NCI-H2081 treated with DMSO at 0.1 percent for 48 hours (cell line): ENCODE results near the gene MYEOV.

Experiments used
- DNase-seq: peaks from one replicate; lab custom pipeline; 2025; lab: John Stamatoyannopoulos, UW

MYEOV gene

DNA sequence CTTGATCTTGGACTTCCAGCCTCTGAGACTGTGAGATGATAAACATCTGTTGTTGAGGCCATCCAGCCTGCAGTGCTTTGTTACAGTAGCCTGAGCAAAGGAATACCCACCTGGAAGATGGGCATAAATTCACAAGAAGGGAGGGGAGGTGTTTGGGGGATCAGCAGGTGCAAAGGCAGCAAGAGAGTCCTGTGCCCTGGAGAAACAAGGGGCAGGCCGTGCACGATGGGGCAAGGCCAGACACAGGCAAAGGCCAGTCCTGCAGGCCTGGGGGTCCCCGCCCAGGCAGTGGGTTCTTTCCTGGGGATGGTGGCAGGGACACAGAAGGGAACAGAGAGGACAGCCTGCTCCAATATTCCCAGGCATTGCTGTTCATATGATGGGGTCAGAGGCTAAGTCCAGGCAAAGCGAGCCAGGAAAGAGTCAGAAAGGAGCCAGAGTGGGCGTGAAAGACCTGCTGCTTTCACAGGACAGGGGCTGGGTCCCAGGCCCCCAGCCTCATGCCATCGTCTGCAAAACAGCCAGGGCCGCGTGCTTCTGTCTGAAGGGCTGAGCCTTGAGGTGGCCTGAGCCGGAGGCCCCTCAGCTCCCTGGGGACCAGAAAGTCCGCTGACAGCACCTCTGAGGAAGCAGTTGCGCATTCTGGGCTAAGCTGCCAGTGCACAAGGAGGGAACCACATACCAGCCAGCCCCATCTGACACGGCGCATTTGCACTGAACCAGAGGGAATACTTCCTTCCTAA is 48.8 kb downstream of the MYEOV start:
- DNase-seq = no peak

DNA sequence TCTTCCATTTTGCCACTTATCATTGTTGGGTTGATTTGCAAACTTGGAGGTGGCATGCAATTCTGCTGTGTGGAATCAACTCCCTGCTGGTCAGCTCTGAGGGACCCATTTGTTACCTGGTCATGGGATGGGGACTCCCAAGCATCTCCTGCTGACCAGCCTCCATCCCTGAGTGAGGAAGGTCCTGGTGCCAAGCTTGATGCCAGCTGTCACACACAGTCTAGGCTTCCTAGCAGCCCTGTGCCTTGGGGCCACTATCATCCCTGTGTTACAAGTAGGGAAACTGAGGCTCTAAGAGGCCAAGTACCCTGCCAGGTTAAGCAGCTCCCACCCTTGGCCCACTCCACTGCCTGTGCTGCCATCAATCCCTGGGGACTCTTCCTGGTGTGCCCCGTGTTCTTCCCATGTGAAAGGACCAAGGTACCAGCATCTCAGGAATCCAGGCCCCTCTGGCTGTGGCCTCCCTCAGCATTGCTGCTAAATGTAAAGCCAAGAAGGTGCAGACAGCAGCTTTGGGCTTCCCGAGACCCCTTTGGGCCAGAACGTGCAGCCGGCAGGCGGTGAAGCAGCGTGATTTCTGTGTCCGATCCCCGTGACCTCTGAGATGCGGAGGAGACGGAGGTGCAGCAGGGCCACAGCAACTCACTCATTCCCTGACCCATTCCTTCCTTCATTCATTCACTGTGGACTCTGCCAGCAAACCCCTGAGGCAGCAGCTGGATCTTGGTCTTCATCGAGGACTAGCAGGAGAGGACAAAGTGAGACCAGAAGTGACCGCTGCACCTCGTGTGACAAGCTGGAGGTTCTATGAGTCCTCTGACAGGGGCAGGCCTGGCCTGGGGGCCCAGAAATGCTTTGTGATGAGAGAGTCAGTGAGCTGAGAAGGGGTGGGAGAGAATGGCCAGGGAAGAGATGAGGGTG is 49.7 kb downstream of the MYEOV start:
- DNase-seq = no peak

DNA sequence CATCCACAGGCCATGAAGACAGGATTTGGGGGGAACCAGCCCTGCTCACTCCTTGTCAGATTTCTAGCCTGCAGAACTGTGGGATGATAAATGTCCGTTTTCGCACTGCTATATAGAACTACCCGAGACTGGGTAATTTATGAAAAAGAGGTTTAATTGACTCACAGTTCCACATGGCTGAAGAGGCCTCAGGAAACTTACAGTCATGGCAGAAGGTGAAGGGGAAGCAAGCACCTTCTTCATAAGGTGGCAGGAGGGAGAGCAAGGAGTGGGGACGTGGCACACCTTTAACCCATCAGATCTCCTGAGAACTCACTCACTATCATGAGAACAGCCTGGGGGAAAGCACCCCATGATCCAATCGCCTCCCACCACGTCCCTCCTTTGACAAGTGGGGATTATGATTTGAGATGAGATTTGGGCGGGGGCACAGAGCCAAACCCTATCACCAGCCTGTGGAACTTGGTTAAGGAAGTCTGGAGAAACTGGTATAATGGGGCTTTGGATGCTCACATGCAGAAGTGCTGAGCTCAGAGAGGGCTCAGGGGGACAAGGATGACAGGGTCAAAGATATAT is 50.7 kb downstream of the MYEOV start:
- DNase-seq = no peak
